Adrenal gland (tissue), 5 donors: ENCODE results near the gene SIMC1.

Source experiments
- CTCF ChIP-seq, 6 experiments: fragments of 450-650 bp in 4 of 6; fragments of 200-600 bp in 2 of 6; sonication (generic) in 1 of 6; IDR thresholded peaks; 1 replicate in 5 of 6; 2 replicates in 1 of 6; pipeline versions ENCODE4 v1.5.1 to v1.8.0; 2016 to 2021; ENCODE audit warnings: antibody characterized with exemption in 6 of 6, mild to moderate bottlenecking in 2 of 6, moderate library complexity in 1 of 6
- POLR2A ChIP-seq, 2 donors: fragments of 450-650 bp; IDR thresholded peaks; one replicate each; pipeline ENCODE4 v1.6.1; 2017; ENCODE audit warnings: antibody characterized with exemption in 2 of 2, mild to moderate bottlenecking in 2 of 2, moderate library complexity in 1 of 2
- donor health status: DM: no; HTN: no; CAD: no.

- no peak for TF ChIP-seq CTCF (IDR thresholded peaks at IDR 0.05)
- no peak for TF ChIP-seq POLR2A (IDR thresholded peaks at IDR 0.05)
These were observed 79.5 kb downstream of the SIMC1 start for GRCh38 chr5:176317534-176318374.
